Keratinocyte (primary cell): Measurements from ENCODE around the gene CD247. TPM values are rescaled to one million over a fixed set of nuclear protein-coding genes. Genes with fewer than 3 reads are reported as not detected.

ENCODE experiments used
- DNase-seq: peaks from one replicate; pipeline ENCODE4 v3.0.0-alpha.2; 2011; ENCODE audit warnings: low read depth, missing footprints, low spot score
- FAIRE-seq: peaks from 2 replicates; lab custom pipeline; 2011; peaks lifted over from hg19 to GRCh38; lab: Jason Lieb, UNC
- H2AFZ ChIP-seq: 2 replicates; pipeline ENCODE4 v1.6.0; 2012; ENCODE audit warnings: low read length, control low read depth, inconsistent platforms; ENCODE audit not compliant: control insufficient read depth
- H3K27ac ChIP-seq: 2 replicates; pipeline ENCODE4 v1.5.1; 2011; ENCODE audit warnings: low read length; ENCODE audit not compliant: control insufficient read depth, insufficient read depth
- H3K27me3 ChIP-seq: 3 replicates; pipeline ENCODE4 v1.6.0; 2011; ENCODE audit warnings: low read length; ENCODE audit not compliant: control insufficient read depth, insufficient read depth; ENCODE audit errors: extremely low read depth
- H3K36me3 ChIP-seq, 2 experiments: 2 replicates in 1 of 2; 3 replicates in 1 of 2; pipeline ENCODE4 v1.5.1; 2011; ENCODE audit warnings: low read length in 2 of 2, mild to moderate bottlenecking in 1 of 2; ENCODE audit not compliant: control insufficient read depth in 2 of 2, insufficient read depth in 2 of 2; ENCODE audit errors: extremely low read depth in 1 of 2
- H3K4me1 ChIP-seq: 3 replicates; pipeline ENCODE4 v1.5.1; 2011; ENCODE audit warnings: low read length; ENCODE audit not compliant: control insufficient read depth, insufficient read depth; ENCODE audit errors: extremely low read depth
- H3K4me2 ChIP-seq: 3 replicates; pipeline ENCODE4 v1.6.0; 2011; ENCODE audit warnings: low read depth, low read length; ENCODE audit not compliant: control insufficient read depth, insufficient read depth; ENCODE audit errors: extremely low read depth
- H3K4me3 ChIP-seq, 3 experiments: fragments of 200-600 bp in 1 of 3; sonication (generic) in 1 of 3; 2 replicates in 2 of 3; 3 replicates in 1 of 3; pipeline ENCODE4 v1.5.1; 2011 to 2016; ENCODE audit warnings: low read length in 3 of 3, mild to moderate bottlenecking in 3 of 3, control low read depth in 2 of 3, inconsistent platforms in 1 of 3, low read depth in 1 of 3, mixed read lengths in 1 of 3, mixed run types in 1 of 3, moderate library complexity in 1 of 3; ENCODE audit not compliant: control insufficient read depth in 2 of 3, insufficient read depth in 2 of 3; ENCODE audit errors: extremely low read depth in 1 of 3
- H3K79me2 ChIP-seq: 2 replicates; pipeline ENCODE4 v1.6.0; 2012; ENCODE audit warnings: low read length; ENCODE audit not compliant: control insufficient read depth, insufficient read depth
- H3K9ac ChIP-seq: 3 replicates; pipeline ENCODE4 v1.6.0; 2011; ENCODE audit warnings: low read length; ENCODE audit not compliant: control insufficient read depth, insufficient read depth; ENCODE audit errors: extremely low read depth
- H3K9me1 ChIP-seq: 3 replicates; pipeline ENCODE4 v1.6.0; 2011; ENCODE audit warnings: low read length; ENCODE audit not compliant: control insufficient read depth, insufficient read depth; ENCODE audit errors: extremely low read depth
- H3K9me3 ChIP-seq: 2 replicates; pipeline ENCODE4 v1.5.1; 2012; ENCODE audit warnings: low read depth, low read length; ENCODE audit not compliant: control insufficient read depth
- H4K20me1 ChIP-seq: 3 replicates; pipeline ENCODE4 v1.6.0; 2011; ENCODE audit warnings: low read length; ENCODE audit not compliant: control insufficient read depth, insufficient read depth; ENCODE audit errors: extremely low read depth
- EZH2 ChIP-seq: IDR thresholded peaks from one replicate; pipeline ENCODE4 v1.6.1; 2012; ENCODE audit warnings: inconsistent platforms, mild to moderate bottlenecking, low read length, moderate library complexity
- dilution Hi-C: fragments of 300-500 bp; cut with MboI; formaldehyde crosslinking; loops from one replicate; pipeline ENCODE4 v1.7.0; 2020; ENCODE audit warnings: low sequenced_read_pairs; ENCODE audit not compliant: extremely low pct_ligation_motif_present
- polyA plus RNA-seq, 5 experiments: library from polyadenylated mRNA; depleted of rRNA in 3 of 5; stranded (reverse) in 3 of 5; stranded (forward) in 1 of 5; unstranded in 1 of 5; fragments of >200 nt; gene quantifications; 1 replicate in 1 of 5; 2 replicates in 3 of 5; 3 replicates in 1 of 5; pipeline versions ENCODE4 v1.2.1 to v1.2.3, GENCODE V29; 2011 to 2012; ENCODE audit warnings: missing spikeins in 2 of 5, low read depth in 1 of 5, low replicate concordance in 1 of 5
- TF ChIP-seq, protein P1 (sequence below), 3 experiments: IDR thresholded peaks in 1 of 3; conservative IDR thresholded peaks in 1 of 3; optimal IDR thresholded peaks in 1 of 3; 2 replicates in 2 of 3; 3 replicates in 1 of 3; pipeline versions ENCODE3 to v1.5.1; 2011; ENCODE audit warnings: low read length in 3 of 3, mild to moderate bottlenecking in 3 of 3, moderate library complexity in 2 of 3, control low read depth in 1 of 3, inconsistent platforms in 1 of 3; ENCODE audit not compliant: insufficient read depth in 2 of 3; ENCODE audit errors: extremely low read depth in 1 of 3

Gene CD247
- polyA plus RNA-seq, 1 donor (not counting 4 experiments of a cell fraction or from before 2014, with no cell fraction given) = not detected

DNA sequence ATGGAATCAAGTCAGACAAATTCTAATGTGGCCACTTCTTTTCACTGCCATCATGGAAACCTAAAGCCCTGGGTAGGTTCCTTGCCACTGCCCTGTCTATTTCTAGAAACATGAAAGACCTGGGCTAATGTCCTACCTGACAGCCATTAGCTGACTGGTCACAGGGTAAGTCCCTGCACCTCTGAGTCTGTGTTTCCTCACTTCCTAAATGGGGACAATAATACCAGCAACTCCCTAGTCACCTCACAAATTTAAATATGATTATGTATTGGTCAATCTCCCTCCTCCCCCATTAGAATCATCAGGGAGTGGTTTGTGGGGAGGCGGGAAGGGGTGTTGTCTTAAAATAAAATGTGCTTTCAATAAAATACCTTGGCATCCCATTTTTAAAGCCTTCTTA is 33.0 kb upstream of the CD247 start:
- H3K27me3 ChIP-seq = no peaks in the 10 kb centered on the region
- FAIRE-seq = no peak
- H3K9me1 ChIP-seq = no peaks in the 10 kb centered on the region
- TF ChIP-seq, protein P1, sequence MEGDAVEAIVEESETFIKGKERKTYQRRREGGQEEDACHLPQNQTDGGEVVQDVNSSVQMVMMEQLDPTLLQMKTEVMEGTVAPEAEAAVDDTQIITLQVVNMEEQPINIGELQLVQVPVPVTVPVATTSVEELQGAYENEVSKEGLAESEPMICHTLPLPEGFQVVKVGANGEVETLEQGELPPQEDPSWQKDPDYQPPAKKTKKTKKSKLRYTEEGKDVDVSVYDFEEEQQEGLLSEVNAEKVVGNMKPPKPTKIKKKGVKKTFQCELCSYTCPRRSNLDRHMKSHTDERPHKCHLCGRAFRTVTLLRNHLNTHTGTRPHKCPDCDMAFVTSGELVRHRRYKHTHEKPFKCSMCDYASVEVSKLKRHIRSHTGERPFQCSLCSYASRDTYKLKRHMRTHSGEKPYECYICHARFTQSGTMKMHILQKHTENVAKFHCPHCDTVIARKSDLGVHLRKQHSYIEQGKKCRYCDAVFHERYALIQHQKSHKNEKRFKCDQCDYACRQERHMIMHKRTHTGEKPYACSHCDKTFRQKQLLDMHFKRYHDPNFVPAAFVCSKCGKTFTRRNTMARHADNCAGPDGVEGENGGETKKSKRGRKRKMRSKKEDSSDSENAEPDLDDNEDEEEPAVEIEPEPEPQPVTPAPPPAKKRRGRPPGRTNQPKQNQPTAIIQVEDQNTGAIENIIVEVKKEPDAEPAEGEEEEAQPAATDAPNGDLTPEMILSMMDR (optimal IDR thresholded peaks at IDR 0.05 in 1 of 3, IDR thresholded peaks at IDR 0.05 in 1 of 3, conservative IDR thresholded peaks at IDR 0.05 in 1 of 3; ENCODE audit: extremely low read depth in 1 of 3, insufficient read depth in 2 of 3, low read length in 3 of 3) = no peak
- TF ChIP-seq EZH2 = no peak
- peaks cover 18% of the 10 kb centered on the region for H3K4me1 ChIP-seq
- H3K79me2 ChIP-seq = no peaks in the 10 kb centered on the region
- no peak overlapping the region for H3K4me3 ChIP-seq
- no peak overlapping the region for H2AFZ ChIP-seq
- H3K9me3 ChIP-seq = no peaks in the 10 kb centered on the region
- no peak overlapping the region for H3K27ac ChIP-seq
- no peaks in the 10 kb centered on the region for H3K36me3 ChIP-seq
- no peak overlapping the region for H3K4me2 ChIP-seq
- dilution Hi-C loops = no loop called here
- H4K20me1 ChIP-seq = no peaks in the 10 kb centered on the region
- H3K9ac ChIP-seq = no peak overlapping the region
- DNase-seq = no peak

DNA sequence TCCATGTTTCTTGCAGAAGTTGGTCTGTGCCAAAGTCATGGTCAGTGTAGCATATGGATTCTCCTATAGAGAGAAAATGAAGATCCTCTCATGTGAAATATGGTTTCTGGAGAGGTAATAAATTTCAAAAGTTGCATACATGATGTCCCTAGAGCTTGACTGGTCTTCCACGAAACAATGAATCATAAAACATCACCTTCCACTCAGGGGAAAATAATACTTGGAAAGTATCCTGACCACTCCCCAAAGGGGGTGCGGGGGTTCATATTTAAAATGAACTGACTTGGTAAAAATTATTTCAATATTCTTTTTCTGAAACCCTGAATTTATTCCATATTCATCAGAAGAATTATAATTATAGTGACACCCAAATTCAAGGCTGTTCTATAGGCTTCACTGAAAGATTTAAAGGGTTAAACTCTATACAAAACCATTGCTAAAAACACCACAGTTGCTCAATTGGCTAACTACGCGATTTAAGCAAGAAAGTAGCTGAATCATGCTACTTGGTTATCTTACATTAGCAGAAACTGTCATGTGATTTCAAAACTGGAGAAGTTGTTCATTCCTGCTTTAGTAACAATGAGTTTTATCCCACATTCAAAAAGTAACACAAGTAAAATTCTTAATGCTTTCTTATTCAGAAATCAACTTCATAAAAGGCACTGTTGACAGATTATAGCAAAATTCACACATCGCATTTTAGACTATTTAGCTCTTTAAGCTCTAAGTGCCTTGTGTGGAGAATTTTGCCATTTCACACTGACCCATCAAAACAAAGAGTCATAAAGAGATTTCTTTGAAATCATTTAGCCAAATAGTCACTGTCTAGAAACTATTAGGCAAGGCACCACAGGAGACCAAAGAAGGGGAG is 30.0 kb upstream of the CD247 start:
- TF ChIP-seq, protein P1 (optimal IDR thresholded peaks at IDR 0.05 in 1 of 3, IDR thresholded peaks at IDR 0.05 in 1 of 3, conservative IDR thresholded peaks at IDR 0.05 in 1 of 3; ENCODE audit: extremely low read depth in 1 of 3, insufficient read depth in 2 of 3, low read length in 3 of 3) = no peak
- TF ChIP-seq EZH2 = no peak
- Histone ChIP-seq H2AFZ (no peak overlapping the region), H3K79me2 (no peaks in the 10 kb centered on the region), H3K4me2 (no peak overlapping the region), H4K20me1 (no peaks in the 10 kb centered on the region), H3K9ac (no peak overlapping the region), H3K4me3 (no peak overlapping the region), H3K27me3 (no peaks in the 10 kb centered on the region), H3K36me3 (no peaks in the 10 kb centered on the region), H3K9me1 (no peaks in the 10 kb centered on the region), H3K4me1 (peaks cover 18% of the 10 kb centered on the region), H3K27ac (no peak overlapping the region), H3K9me3 (no peaks in the 10 kb centered on the region)
- FAIRE-seq (no peak), DNase-seq (no peak)
- dilution Hi-C loops = no loop called here
